Tibial nerve (tissue), 4 donors: Measurements from ENCODE around the gene SPATC1L.
"Not testable (repeated sequence)": the region's sequence is repeated elsewhere in the genome, so short reads cannot be mapped to it uniquely, and the experiment has no call there.

ENCODE experiments used
- EP300 ChIP-seq, 2 donors: sonication (generic); formaldehyde crosslinking; IDR thresholded peaks; one replicate each; pipeline ENCODE4 v1.6.1; 2017; ENCODE audit warnings: antibody characterized with exemption in 2 of 2, mild to moderate bottlenecking in 1 of 2
- POLR2A ChIP-seq, 2 donors: fragments of 450-650 bp; IDR thresholded peaks; one replicate each; pipeline ENCODE4 v1.6.1; 2017; ENCODE audit warnings: antibody characterized with exemption in 2 of 2, mild to moderate bottlenecking in 2 of 2, moderate library complexity in 2 of 2
- TF ChIP-seq, protein P1 (sequence below), 5 experiments: fragments of 200-600 bp in 3 of 5; fragments of 450-650 bp in 2 of 5; sonication (generic) in 3 of 5; IDR thresholded peaks; one replicate each; pipeline ENCODE4 v1.5.1; 2016 to 2019; ENCODE audit warnings: antibody characterized with exemption in 5 of 5, mild to moderate bottlenecking in 3 of 5, moderate library complexity in 2 of 5

DNA sequence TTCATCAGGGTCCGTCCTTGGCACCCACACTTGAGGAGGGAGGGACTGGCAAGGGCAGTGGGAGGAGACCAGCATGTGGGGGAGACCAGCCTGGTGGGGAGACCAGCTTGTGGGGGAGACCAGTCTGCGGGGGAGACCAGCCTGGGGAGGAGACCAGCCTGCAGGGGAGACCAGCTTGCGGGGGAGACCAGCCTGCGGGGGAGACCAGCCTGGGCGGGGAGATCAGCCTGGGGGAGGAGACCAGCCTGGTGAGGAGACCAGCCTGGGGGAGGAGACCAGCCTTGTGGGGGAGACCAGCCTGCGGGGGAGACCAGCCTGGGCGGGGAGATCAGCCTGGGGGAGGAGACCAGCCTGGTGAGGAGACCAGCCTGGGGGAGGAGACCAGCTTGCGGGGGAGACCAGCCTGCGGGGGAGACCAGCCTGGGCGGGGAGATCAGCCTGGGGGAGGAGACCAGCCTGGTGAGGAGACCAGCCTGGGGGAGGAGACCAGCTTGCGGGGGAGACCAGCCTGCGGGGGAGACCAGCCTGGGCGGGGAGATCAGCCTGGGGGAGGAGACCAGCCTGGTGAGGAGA is 836 bp downstream of the SPATC1L start:
- TF ChIP-seq, protein P1, sequence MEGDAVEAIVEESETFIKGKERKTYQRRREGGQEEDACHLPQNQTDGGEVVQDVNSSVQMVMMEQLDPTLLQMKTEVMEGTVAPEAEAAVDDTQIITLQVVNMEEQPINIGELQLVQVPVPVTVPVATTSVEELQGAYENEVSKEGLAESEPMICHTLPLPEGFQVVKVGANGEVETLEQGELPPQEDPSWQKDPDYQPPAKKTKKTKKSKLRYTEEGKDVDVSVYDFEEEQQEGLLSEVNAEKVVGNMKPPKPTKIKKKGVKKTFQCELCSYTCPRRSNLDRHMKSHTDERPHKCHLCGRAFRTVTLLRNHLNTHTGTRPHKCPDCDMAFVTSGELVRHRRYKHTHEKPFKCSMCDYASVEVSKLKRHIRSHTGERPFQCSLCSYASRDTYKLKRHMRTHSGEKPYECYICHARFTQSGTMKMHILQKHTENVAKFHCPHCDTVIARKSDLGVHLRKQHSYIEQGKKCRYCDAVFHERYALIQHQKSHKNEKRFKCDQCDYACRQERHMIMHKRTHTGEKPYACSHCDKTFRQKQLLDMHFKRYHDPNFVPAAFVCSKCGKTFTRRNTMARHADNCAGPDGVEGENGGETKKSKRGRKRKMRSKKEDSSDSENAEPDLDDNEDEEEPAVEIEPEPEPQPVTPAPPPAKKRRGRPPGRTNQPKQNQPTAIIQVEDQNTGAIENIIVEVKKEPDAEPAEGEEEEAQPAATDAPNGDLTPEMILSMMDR (IDR thresholded peaks at IDR 0.05): not testable (repeated sequence)
- TF ChIP-seq POLR2A, EP300 (IDR thresholded peaks at IDR 0.05): not testable (repeated sequence)
